Stimulated activated CD8-positive, alpha-beta memory T cell treated with anti-CD3 and anti-CD28 coated beads, Interleukin-12 subunit alpha, Interleukin-12 subunit beta, amount 100 ng/mL, for 1 hour (primary cell): Measurements from ENCODE around the gene PHYHD1.

Experiments
- DNase-seq: peaks from one replicate; pipeline ENCODE4 v3.0.0-alpha.2; 2020; ENCODE audit warnings: low read depth

Gene PHYHD1

DNA sequence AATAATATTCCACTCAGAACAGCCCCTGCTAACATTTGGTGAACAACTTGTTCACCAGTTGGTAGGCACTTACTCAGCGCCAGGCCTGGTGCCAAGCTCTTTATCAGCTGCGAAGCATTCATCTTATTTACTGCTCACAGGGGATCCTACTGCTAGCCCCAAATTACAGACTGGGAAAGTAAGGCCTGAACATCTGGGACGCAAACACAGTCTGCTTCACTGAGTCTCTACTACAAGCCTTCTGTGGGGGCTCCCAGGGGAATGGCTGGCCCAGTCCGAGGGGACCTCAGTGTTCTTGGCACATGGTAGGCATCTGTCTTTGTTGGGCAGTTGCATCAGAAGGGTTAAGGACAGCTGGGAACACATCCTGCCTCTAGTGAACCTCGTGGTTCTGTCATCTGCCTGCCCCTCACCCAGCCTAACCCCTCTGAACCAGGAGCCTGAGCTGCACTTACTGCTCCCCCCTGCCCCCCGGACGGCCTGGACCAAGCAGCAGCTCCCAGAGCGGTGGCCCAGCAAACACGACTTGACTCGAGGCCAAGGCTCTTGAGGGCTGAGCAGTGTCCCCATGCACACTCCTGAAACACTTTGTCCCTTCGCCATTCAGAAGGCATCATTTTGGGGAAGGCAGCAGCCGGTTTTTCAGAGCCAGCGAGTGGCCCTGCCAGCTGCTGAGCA is at the start of gene PHYHD1:
PHYHD1 (plus strand) TSS at position 602 of the 678 bp plus-strand sequence. CDS start 1,342 bp downstream, outside the sequence.
- DNase-seq, result no peak

- DNase-seq, result no peak
Observed at GRCh38 chr9:128877852-128878251, 42.9 kb upstream of the PHYHD1 start.

DNA sequence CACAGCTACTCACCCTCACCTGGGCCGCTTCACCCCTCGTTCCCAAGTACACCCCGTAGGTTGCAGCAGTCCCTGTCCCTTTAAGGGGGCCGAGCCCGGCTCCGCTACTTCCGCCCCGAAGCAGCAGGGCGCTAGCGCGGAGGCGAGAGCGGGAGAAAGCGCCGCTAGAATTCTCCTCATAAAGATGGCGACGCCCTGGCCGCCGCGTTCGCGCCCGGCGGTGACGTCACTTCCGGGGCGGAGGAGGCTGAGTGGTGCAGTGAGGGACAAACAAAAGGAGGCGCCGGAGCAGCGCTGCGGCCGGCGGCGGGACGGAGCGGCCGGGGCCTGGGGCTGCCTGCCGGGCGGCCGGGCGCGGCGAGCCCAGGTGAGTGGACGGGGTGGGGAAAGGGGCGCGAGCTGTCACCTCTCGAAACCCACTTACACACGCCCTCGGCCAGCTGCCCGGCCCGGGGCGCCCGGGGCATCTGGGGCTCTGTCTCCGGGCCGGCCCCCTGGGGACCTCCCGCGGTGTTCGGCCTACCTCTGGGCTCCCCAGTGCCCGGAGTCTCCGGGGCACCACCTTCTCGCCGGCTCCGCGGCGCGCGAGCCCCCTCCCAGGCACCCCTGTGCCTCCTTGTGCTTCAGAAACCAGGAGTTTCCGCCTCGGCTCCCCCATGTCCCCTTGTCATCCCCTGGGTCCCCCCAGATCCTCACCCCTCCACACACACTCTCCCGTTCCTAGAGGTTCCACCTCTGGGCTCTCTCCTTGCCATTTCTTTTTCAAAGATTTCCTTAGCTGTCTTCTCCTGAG is 38.7 kb upstream of the PHYHD1 start, which contains the start of the genes KYAT1 and LRRC8A:
KYAT1 (minus strand) TSS at position 67 of the 793 bp plus-strand sequence. CDS start 36,545 bp downstream, outside the sequence.
LRRC8A (plus strand) TSS at position 250 of the 793 bp plus-strand sequence. CDS start 25,032 bp downstream, outside the sequence.
- peak; percentile 98 for DNase-seq

- DNase-seq, result no peak
Observed at GRCh38 chr9:128882677-128883603, 37.8 kb upstream of the PHYHD1 start.

DNA sequence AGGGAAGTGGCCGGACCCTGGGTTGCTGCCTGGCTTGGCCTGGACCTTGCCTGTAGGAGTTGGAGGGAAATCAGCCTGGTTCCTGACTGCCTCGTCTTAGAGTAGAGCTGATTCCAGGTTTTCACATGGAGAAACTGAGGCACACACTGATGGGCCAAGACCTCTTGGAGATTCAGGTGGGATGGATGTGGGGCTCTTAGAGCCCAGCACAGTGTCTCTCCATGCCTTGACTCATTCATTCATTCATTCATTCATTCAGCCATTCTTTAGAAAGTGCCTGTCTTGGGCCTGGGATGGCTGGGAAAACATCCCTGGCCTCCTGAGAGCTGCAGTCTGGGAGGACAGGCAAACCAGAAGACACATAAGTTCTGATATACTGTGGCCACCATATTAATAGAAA is 36.6 kb upstream of the PHYHD1 start:
- DNase-seq, result no peak

GRCh38 chr9:128885376-128885775 is 35.4 kb upstream of the PHYHD1 start:
- DNase-seq, result no peak

DNA sequence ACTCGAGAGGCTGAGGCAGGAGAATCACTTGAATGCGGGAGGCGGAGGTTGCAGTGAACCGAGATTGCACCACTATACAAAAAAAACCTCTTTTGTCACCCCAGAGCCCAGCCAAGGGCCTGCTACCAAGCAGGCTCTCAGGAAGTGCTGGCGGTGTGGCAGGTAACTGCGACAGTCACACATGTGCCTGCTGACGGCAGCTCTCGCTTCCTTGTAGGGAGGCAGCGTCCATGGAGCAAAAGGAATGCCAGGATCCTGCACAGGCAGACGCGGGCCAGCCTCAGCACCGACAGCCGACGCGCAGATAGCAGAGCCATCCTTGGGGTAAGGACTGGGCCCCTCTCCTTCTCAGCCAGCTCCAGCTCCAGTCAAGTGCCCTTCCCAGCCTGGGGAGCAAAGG is 35.0 kb upstream of the PHYHD1 start:
- no peak for DNase-seq

DNA sequence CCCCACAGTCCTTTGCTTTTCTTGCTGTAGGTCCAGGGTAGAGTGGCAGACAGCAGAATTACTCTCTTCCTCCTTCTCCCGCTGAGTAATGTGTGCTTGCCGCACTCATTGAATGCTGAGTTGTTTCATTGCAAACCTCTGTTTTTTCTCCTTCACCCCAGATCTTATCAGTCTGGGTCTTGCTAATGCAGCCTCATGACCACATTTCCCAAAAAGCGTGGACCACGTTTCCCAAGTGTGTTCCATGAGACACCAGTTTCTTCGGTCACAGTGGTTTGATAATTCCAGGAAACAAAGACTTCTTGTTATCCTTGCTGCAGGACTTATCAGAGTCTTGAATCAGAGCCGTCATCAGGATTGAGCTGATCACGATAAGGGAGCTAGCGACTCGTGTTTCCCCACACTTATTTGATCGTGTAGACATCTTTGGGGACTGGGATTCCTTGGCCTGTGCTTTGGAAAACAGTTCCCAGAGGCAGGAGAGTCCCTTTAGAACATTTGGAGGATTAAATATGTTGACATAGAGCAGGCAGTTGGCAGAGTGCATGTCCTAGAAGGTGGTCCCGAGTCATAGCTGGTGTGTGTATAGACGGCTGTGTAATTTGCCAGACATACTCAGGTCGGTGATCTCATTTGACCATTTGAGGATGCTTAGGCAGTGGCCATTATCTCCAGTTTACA is 34.4 kb upstream of the PHYHD1 start:
- no peak for DNase-seq

DNA sequence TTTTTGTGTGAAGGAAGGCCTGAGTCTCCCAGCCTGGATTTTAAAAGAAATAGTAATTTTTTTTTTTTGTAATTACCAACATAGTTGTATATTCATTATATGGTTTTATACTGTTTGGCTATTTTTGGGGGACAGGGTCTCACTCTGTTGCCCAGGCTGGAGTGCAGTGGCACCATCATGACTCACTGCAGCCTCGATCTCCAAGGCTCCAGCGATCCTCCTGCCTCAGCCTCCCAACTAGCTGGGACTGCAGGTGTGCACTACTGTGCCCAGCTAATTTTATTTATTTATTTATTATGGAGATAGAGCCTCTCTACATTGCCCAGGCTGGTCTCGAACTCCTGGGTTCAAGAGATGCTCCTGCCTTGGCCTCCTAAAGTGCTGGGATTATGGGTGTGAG is 33.7 kb upstream of the PHYHD1 start:
- DNase-seq, result no peak

DNA sequence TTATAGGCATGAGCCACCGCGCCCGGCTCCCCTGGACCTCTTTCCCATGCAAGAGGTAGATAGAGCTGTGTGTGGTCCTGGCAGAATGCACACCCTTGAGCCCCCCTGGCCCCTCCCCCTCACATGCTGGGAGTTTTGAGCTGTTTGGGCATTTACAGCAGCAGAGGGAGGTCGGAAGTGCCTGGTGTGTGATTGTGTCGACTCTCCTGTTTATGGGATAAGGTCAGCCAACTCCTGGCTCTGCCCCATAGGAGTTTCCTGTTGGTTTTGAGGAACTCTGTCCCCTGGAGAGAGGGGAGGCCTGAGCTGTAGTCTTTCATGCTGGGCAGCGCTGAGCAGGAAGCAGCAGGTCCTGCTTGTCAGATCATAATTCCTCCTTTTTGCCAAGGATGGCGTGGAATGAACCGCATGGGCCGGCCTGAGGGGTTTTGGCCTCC is 32.9 kb upstream of the PHYHD1 start:
- no peak for DNase-seq

GRCh38 chr9:128891321-128892220 is 29.2 kb upstream of the PHYHD1 start:
- no peak for DNase-seq

DNA sequence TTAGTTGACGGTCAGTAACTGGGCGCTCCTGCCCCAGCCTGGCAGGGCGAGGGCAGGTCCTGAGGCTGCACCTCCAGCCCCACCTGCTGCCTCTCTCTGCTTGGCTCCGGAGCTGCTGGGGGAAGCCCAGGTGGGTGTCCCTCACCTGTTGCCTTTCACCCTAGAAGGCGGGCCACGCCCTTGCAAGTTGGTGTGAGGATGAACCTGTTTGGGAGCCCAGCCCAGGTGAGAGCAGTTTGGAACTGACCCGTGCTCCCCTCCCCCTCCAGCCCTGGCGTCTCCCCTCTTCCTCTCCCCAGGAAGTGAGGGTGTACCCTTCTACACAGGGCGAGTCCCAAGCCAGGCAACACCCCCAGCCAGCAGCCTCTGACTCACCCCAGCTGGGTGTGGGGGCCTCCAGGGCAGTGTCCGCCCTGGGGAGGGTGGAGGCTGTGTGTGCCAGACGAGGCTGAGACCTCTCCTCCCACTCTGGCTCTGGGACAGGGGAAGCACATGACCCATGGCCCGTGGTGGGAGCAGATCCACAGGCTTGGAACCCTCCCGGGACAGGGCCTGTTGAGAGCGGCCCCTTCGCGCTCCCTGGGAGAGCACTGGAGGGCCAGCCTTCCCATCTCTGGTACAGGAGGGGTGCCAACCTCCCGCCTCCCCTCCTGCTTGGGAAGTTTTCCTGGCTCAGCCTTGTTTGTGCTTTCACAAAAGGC is 28.4 kb upstream of the PHYHD1 start:
- no peak for DNase-seq

DNA sequence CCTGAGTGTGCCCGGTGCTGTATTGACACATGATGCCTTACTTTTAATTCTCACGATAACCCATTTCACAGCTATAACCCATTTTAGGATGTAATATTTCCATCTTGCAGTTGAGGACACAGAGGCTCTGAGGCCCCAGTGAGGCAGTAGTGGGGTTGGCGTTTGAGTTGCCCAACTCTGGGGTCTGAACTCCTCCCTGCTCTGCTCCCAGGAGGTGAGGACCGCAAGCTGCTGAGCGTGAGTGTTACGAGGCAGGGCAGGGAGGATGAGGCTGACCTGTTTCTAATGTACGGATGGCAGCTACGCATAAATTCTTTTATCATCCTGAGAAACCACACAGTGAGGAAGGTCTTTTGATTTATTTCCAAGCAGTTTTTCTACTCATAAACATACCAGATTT is 27.4 kb upstream of the PHYHD1 start:
- no peak for DNase-seq

- no peak for DNase-seq
Observed at GRCh38 chr9:128894764-128895163, 26.0 kb upstream of the PHYHD1 start.

- DNase-seq, result no peak
Observed at GRCh38 chr9:128895556-128895955, 25.2 kb upstream of the PHYHD1 start.

GRCh38 chr9:128898382-128898781 is 22.4 kb upstream of the PHYHD1 start:
- DNase-seq, result no peak

DNA sequence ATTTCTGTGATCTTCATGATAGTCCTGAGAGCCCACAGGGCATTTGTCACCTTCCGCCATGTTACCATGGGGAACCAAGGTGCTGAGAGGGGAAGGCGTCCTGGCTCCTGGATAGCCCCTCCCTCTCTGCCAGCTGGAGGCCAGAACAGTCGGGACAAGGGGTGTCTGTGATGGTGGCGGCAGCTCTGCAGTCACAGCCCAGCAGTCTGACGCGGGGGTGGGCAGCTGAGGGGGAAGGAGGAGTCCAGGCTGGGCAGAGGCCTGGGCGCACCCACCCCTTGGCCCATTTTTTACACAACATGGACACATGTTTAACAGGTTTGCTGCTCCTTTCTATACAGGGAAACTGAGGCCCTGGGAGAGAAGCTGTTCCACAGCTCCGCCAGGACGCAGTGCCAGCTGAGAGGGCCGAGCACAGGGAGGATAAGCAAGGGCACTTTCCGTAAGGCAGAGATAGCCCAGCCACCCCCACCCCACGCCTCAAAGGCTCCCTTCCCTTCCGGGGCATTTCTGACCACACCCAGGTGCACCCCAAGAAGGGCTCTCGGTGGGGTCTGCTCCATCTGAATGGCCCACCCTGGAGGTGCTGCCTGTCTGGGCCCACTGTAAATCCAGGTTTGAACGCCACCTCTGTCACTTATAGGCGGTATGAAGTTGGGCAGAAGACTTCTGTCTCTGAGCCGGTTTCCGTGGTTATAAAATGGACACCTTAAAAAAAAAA is 21.8 kb upstream of the PHYHD1 start:
- DNase-seq, result no peak

DNA sequence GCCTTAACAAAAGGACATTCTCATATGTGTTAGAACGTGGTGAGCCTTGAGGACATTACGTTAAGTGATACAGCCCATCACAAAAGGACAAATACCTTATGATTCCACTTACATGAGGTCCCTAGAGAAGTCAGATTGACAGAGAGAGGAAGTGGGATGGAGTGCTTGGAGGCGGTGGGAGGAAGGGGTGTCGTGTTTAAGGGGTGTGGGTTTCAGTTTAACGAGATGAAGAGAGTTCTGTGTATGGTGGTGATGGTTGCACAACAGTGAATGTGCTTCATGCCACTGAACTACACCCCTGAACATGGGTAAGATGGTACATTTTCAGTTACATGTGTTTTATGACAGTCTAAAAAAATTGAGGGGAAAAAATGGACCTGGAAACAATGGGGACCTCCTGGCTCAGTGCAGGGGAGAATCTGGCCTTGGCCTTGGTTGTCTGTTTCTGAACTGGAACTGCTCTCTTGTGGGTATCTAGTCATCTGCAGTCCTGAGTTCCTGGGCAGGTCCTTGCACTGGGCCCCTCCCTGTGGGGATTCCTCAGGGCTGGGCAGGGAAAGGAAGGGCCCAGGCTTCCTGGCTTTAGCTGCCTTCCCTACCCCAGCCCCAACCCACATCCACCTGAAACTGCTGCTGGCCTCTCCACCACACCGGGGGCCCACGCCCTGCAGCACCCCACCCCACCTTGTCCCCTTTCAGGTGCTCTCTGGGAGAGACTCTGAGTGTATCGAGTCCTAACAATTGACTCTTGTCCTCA is 21.0 kb upstream of the PHYHD1 start:
- DNase-seq, result no peak
